ENCODE data around the gene ARHGAP15.

ARHGAP15 gene

DNA sequence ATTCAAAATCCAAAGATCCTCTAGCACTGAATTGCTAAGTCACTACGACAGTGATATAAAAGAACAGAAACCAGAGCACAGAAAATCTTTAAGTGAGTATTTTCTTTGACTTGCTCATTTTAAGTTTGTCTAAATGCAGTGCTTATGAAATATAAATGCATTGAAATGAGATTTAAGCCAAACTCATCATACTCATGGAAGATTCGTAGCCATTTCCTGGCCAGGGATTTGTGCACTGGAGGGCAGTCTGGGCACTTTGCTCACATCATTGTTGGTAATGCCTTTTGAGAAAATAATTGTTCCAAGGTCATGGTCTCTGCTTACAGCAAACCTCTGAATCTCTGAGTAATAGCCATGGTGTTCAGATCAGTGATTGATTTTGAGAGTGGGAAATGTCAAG is 307.7 kb downstream of the ARHGAP15 start:
- Histone ChIP-seq H3K27ac (no peak overlapping the region), H3K4me2 (no peak overlapping the region), H3K79me2 (ENCODE audit: insufficient read depth, low read depth) (no peaks in the 10 kb centered on the region), H2AFZ (ENCODE audit: low read depth) (no peak overlapping the region), H3K4me3 (IDR thresholded peaks at IDR 0.05; ENCODE audit: insufficient read depth, low read depth, low read length) (no peak overlapping the region), H3K36me3 (ENCODE audit: insufficient read depth) (no peaks in the 10 kb centered on the region), H3K27me3 (ENCODE audit: insufficient read depth, low read depth) (no peaks in the 10 kb centered on the region), H3K9ac (no peak overlapping the region), H3K4me1 (ENCODE audit: low read depth, poor library complexity, severe bottlenecking) (no peaks in the 10 kb centered on the region), H4K20me1 (ENCODE audit: insufficient read depth) (no peaks in the 10 kb centered on the region)
- no peak for TF ChIP-seq CTCF (conservative IDR thresholded peaks at IDR 0.05; ENCODE audit: low read depth, low read length)

DNA sequence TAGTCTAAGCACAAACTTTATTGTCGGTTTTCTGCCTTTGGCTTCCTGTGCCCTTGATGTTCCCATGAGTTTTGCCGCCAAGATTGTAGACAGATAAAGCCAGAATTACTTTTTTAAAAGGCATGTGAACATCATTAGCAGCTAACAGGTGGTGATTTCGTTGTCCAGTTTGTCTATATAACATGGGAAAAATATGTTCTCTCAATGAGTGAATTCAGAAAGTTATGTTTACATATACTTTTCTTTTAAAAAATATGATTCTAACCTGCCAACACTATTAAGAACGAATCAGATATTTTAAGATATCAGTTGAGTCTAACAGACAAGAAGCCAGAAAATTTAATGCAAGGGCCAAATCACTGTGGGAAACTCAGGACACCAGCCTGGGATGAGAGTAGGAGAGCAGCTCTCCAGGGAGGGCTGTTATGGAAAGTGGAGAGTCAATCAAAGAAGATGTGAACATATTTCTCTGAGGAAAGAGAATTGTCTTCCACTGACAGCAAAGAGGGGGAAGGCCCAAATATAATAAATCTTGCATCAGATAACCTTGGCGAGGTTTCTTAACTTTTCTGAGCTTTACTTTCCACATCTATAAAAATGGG is 311.3 kb downstream of the ARHGAP15 start:
- H3K36me3 ChIP-seq (ENCODE audit: insufficient read depth), result no peaks in the 10 kb centered on the region
- no peak overlapping the region for H3K27ac ChIP-seq
- H3K4me1 ChIP-seq (ENCODE audit: low read depth, poor library complexity, severe bottlenecking), result no peaks in the 10 kb centered on the region
- no peak for TF ChIP-seq CTCF (conservative IDR thresholded peaks at IDR 0.05; ENCODE audit: low read depth, low read length)
- no peaks in the 10 kb centered on the region for H3K27me3 ChIP-seq (ENCODE audit: insufficient read depth, low read depth)
- no peak overlapping the region for H3K4me3 ChIP-seq (IDR thresholded peaks at IDR 0.05; ENCODE audit: insufficient read depth, low read depth, low read length)
- no peaks in the 10 kb centered on the region for H3K79me2 ChIP-seq (ENCODE audit: insufficient read depth, low read depth)
- no peak overlapping the region for H3K4me2 ChIP-seq
- no peaks in the 10 kb centered on the region for H4K20me1 ChIP-seq (ENCODE audit: insufficient read depth)
- H2AFZ ChIP-seq (ENCODE audit: low read depth), result no peak overlapping the region
- H3K9ac ChIP-seq, result no peak overlapping the region

DNA sequence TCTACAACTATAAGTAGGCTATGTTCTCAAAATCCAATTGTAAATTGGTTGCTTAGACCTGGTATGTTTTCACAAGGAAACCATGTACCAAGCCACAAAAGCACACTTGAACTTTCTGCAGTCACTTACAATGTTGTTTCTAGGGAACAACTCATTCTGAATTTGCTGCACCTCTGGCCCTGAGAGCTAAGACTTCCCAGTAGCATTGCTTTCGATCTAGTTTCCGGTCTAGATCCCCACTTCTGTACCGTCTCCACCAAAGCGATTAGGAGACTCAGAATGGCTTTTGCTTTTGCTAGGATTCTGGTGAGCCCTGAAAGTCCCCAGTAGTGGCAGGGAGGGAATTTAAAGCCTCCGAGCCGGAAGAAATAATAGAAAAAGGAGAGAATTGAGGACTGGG is 313.0 kb downstream of the ARHGAP15 start:
- Histone ChIP-seq H3K9ac (no peak overlapping the region), H3K27ac (no peak overlapping the region), H3K4me1 (ENCODE audit: low read depth, poor library complexity, severe bottlenecking) (no peaks in the 10 kb centered on the region), H3K27me3 (ENCODE audit: insufficient read depth, low read depth) (no peaks in the 10 kb centered on the region), H4K20me1 (ENCODE audit: insufficient read depth) (no peaks in the 10 kb centered on the region), H3K4me3 (IDR thresholded peaks at IDR 0.05; ENCODE audit: insufficient read depth, low read depth, low read length) (no peak overlapping the region), H3K4me2 (no peak overlapping the region), H3K79me2 (ENCODE audit: insufficient read depth, low read depth) (no peaks in the 10 kb centered on the region), H3K36me3 (ENCODE audit: insufficient read depth) (no peaks in the 10 kb centered on the region), H2AFZ (ENCODE audit: low read depth) (no peak overlapping the region)
- TF ChIP-seq CTCF (conservative IDR thresholded peaks at IDR 0.05; ENCODE audit: low read depth, low read length), result no peak

DNA sequence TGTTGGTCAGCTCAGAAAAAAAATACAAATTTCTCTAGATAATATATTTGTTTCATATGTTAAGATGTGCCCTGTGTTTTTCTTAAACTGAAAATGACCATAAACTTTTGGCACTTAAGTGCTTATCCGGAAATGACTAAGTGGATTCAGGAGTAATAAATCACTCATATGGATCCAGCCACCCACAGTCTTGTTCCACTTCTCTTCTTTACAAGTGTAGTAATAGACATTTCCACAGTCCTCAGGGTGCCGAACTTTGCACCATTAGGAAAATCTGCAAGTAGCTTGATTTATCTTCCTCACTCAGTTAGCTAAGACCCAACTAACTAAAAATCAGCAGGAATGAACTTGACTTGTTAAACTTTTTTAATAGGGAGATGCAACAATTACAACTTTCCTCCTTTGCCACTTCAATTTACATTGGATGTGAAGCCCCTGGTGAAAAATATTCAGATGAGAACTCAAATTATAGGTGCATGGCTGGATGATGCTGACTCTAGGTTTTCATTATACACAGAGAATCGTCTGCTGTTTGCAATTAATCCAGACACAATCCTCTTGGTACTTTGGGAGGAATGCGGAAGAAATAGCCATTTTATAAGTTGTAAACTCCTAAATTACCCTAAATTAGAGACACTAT is 322.5 kb downstream of the ARHGAP15 start:
- Histone ChIP-seq H3K79me2 (ENCODE audit: insufficient read depth, low read depth) (no peaks in the 10 kb centered on the region), H3K27ac (no peak overlapping the region), H3K4me3 (IDR thresholded peaks at IDR 0.05; ENCODE audit: insufficient read depth, low read depth, low read length) (no peak overlapping the region), H3K9ac (no peak overlapping the region), H2AFZ (ENCODE audit: low read depth) (no peak overlapping the region), H4K20me1 (ENCODE audit: insufficient read depth) (no peaks in the 10 kb centered on the region), H3K4me2 (no peak overlapping the region), H3K27me3 (ENCODE audit: insufficient read depth, low read depth) (no peaks in the 10 kb centered on the region), H3K4me1 (ENCODE audit: low read depth, poor library complexity, severe bottlenecking) (no peaks in the 10 kb centered on the region), H3K36me3 (ENCODE audit: insufficient read depth) (no peaks in the 10 kb centered on the region)
- TF ChIP-seq CTCF (conservative IDR thresholded peaks at IDR 0.05; ENCODE audit: low read depth, low read length), result no peak

Data from KMS-11 (cell line).